ENCODE results near the gene C6orf47. TPM values are rescaled to one million over a fixed set of nuclear protein-coding genes. Genes with fewer than 3 reads are reported as not detected.
A peak's percentile ranks its signal among the peaks of the same experiment; 100 is the strongest.
"Not testable (repeated sequence)": the region's sequence is repeated elsewhere in the genome, so short reads cannot be mapped to it uniquely, and the experiment has no call there.

The C6orf47 gene, protein sequence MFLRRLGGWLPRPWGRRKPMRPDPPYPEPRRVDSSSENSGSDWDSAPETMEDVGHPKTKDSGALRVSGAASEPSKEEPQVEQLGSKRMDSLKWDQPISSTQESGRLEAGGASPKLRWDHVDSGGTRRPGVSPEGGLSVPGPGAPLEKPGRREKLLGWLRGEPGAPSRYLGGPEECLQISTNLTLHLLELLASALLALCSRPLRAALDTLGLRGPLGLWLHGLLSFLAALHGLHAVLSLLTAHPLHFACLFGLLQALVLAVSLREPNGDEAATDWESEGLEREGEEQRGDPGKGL
- 28.8 TPM for total RNA-seq (ENCODE audit: unreplicated experiment)
- long read RNA-seq, transcript C6orf47-202 (1 exons, 2,475 nt), result major isoform, 30 of 30 reads
- long read RNA-seq, partial matches to known transcripts, result 0 of 30 reads
- long read RNA-seq, other reads (novel, unspliced or antisense), result 0 of 30 reads

DNA sequence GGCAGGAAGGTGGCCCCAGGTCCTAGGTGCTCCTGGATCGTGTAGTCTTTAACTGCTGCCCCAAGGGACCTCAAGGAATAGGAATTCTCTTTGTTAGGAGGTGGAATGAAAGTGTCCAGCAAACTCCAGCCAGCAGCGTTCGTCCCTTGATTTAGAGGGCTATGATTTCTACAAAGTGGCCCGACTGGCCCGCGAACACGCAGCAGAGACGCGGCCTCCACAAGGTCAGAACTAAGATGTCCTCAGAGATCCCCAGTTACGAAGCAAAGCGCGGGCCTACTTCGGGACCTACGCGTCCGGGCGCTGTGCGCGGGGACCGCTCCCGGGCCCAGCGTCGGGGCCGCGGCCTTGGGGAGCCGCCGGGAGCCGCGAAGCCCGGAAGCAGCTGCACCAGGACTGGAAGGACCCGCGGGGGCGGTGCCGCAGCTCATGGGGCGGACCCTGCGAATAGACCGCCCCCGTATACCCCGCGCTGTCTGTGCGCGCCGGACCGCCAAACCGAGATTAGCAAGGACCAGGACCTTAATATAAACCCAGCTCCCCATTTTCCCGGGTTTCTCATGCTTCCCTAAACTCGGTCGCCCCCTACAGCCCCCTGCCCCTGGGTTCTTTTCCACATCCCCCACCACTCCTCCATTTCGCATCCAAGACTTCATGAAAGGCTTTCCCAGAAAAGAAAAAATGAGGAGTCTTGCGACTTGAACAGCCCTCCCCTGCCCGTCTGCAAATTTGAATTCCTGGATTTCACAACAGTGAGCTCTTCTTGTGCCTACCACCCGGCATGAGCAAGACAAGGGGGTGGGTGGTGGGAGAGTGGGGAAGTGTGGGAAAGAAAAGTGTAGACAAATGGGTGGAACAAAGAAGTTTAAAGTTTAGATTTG is at the start of gene C6orf47:
Gene C6orf47 (minus strand): TSS at position 398 of the 881 bp plus-strand sequence. CDS start 831 bp downstream, outside the sequence.
- TF ChIP-seq, protein P1, sequence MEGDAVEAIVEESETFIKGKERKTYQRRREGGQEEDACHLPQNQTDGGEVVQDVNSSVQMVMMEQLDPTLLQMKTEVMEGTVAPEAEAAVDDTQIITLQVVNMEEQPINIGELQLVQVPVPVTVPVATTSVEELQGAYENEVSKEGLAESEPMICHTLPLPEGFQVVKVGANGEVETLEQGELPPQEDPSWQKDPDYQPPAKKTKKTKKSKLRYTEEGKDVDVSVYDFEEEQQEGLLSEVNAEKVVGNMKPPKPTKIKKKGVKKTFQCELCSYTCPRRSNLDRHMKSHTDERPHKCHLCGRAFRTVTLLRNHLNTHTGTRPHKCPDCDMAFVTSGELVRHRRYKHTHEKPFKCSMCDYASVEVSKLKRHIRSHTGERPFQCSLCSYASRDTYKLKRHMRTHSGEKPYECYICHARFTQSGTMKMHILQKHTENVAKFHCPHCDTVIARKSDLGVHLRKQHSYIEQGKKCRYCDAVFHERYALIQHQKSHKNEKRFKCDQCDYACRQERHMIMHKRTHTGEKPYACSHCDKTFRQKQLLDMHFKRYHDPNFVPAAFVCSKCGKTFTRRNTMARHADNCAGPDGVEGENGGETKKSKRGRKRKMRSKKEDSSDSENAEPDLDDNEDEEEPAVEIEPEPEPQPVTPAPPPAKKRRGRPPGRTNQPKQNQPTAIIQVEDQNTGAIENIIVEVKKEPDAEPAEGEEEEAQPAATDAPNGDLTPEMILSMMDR (IDR thresholded peaks at IDR 0.05; ENCODE audit: partially characterized antibody, unreplicated experiment), result no peak
- peak; percentile 86 for DNase-seq
- Mint-ChIP-seq H3K4me3 (ENCODE audit: unreplicated experiment) (peak within 1 kb of the TSS; percentile 93), H3K27me3 (ENCODE audit: unreplicated experiment) (peaks cover 22% of the 10 kb centered on the region), H3K9me3 (ENCODE audit: unreplicated experiment) (peaks cover 9% of the 10 kb centered on the region), H3K36me3 (ENCODE audit: unreplicated experiment) (peaks cover 2% of the 10 kb centered on the region), H3K27ac (ENCODE audit: unreplicated experiment) (peak within 1 kb of the TSS; percentile 92), H3K4me1 (ENCODE audit: low read depth, unreplicated experiment) (peaks cover 29% of the 10 kb centered on the region)

DNA sequence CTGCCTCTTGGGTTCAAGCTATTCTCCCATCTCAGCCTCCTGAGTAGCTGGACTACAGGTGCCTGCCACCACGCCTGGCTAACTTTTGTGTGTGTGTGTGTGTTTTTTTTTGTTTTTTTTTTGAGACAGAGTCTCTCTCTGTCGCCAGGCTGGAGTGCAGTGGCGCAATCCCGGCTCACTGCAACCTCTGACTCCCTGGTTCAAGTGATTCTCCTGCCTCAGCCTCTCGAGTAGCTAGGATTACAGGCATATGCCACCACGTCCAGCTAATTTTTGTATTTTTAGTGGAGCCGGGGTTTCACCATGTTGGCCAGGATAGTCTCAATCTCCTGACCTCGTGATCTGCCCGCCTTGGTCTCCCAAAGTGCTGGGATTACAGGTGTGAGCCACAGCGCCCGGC is 48.6 kb upstream of the C6orf47 start:
- H3K9me3 Mint-ChIP-seq (ENCODE audit: unreplicated experiment); H3K27me3 Mint-ChIP-seq (ENCODE audit: unreplicated experiment); H3K4me3 Mint-ChIP-seq (ENCODE audit: unreplicated experiment); H3K36me3 Mint-ChIP-seq (ENCODE audit: unreplicated experiment); DNase-seq; H3K27ac Mint-ChIP-seq (ENCODE audit: unreplicated experiment): not testable (repeated sequence)
- peaks cover 12% of the 10 kb centered on the region for H3K4me1 Mint-ChIP-seq (ENCODE audit: low read depth, unreplicated experiment)

DNA sequence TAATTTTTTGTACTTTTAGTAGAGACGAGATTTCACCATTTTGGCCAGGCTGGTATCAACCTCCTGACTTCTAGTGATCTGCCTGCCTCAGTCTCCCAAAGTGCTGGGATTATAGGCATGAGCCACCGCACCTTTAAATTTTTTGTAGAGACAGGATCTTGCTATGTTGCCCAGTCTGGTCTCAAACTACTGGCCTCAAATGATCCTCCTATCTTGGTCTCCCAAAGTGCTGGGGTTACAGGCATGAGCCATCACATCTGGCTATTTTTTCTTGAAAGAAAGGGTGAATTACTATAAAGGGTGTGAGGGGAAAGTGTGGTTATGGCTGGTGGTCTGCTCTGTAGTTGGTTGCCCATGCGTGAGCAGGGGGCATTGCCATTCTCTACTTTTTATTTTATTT is 47.6 kb upstream of the C6orf47 start:
- TF ChIP-seq, protein P1 (IDR thresholded peaks at IDR 0.05; ENCODE audit: partially characterized antibody, unreplicated experiment), result no peak
- peaks cover 9% of the 10 kb centered on the region for H3K27me3 Mint-ChIP-seq (ENCODE audit: unreplicated experiment)
- no peak overlapping the region for H3K4me3 Mint-ChIP-seq (ENCODE audit: unreplicated experiment)
- no peak for DNase-seq
- H3K4me1 Mint-ChIP-seq (ENCODE audit: low read depth, unreplicated experiment), result peaks cover 8% of the 10 kb centered on the region
- peaks cover 14% of the 10 kb centered on the region for H3K9me3 Mint-ChIP-seq (ENCODE audit: unreplicated experiment)
- no peaks in the 10 kb centered on the region for H3K36me3 Mint-ChIP-seq (ENCODE audit: unreplicated experiment)
- no peak overlapping the region for H3K27ac Mint-ChIP-seq (ENCODE audit: unreplicated experiment)

DNA sequence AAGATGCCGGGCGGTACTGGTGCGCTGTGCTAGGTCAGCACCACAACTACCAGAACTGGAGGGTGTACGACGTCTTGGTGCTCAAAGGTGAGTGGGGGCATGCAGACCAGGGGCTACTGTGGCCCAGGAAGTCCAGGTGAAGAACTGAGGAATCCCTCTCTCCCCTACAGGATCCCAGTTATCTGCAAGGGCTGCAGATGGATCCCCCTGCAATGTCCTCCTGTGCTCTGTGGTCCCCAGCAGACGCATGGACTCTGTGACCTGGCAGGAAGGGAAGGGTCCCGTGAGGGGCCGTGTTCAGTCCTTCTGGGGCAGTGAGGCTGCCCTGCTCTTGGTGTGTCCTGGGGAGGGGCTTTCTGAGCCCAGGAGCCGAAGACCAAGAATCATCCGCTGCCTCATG is 47.1 kb upstream of the C6orf47 start:
- H3K36me3 Mint-ChIP-seq (ENCODE audit: unreplicated experiment), result no peaks in the 10 kb centered on the region
- TF ChIP-seq, protein P1 (IDR thresholded peaks at IDR 0.05; ENCODE audit: partially characterized antibody, unreplicated experiment), result no peak
- no peak for DNase-seq
- no peak overlapping the region for H3K27ac Mint-ChIP-seq (ENCODE audit: unreplicated experiment)
- peaks cover 6% of the 10 kb centered on the region for H3K4me1 Mint-ChIP-seq (ENCODE audit: low read depth, unreplicated experiment)
- H3K4me3 Mint-ChIP-seq (ENCODE audit: unreplicated experiment), result no peak overlapping the region
- peaks cover 6% of the 10 kb centered on the region for H3K27me3 Mint-ChIP-seq (ENCODE audit: unreplicated experiment)
- H3K9me3 Mint-ChIP-seq (ENCODE audit: unreplicated experiment), result peaks cover 16% of the 10 kb centered on the region

DNA sequence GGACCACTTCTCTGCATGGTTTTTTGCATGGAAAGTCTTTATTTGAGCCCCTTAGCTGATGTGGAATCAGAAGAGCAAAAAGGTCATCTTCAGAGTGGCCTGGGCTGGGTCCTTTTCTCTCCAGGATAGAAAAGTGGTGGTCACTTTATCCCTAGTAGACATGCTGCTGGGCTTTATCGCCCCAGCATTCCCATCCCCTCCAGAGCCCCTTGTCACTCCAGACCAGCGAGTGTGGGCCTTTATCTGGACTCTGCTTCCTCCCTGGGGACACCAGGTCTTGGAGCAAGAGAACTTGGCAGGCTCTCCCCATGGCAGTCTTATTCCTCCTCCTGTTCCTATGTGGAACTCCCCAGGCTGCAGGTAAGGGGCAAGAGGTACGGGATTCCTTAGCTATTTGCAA is 46.0 kb upstream of the C6orf47 start, which contains the start of gene LY6G6F:
Gene LY6G6F (plus strand): TSS at position 268 of the 400 bp plus-strand sequence. CDS start 41 bp downstream, at position 309.
- Mint-ChIP-seq H3K4me3 (ENCODE audit: unreplicated experiment) (no peak within 1 kb of the TSS), H3K36me3 (ENCODE audit: unreplicated experiment) (no peaks in the 10 kb centered on the region), H3K27me3 (ENCODE audit: unreplicated experiment) (peaks cover 10% of the 10 kb centered on the region), H3K27ac (ENCODE audit: unreplicated experiment) (no peak within 1 kb of the TSS), H3K4me1 (ENCODE audit: low read depth, unreplicated experiment) (peaks cover 8% of the 10 kb centered on the region), H3K9me3 (ENCODE audit: unreplicated experiment) (peaks cover 16% of the 10 kb centered on the region)
- TF ChIP-seq, protein P1 (IDR thresholded peaks at IDR 0.05; ENCODE audit: partially characterized antibody, unreplicated experiment), result no peak
- no peak for DNase-seq

Data from glutamatergic neuron (in vitro differentiated cells).